ENCODE measurements around the gene M1AP.
"Not testable (repeated sequence)": the region's sequence is repeated elsewhere in the genome, so short reads cannot be mapped to it uniquely, and the experiment has no call there.

M1AP gene

DNA sequence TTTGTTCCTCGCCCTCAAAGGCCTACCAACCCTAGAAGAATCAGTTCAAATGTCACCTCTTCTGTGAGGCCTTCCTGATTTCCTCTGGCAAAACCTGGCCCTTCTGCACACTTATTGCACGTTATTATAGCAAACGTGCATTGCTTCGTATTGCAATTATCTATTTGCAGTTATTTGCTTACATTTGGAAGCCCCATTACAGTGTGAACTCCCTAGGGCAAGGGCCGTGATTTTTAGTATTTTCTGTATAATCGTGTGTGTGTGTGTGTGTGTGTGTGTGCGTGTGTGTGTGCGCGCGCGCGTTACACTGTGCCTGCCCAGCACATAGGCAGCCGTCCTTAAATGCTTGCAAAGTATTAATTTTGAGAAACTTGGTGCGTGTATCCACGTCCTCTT, 5.5 kb upstream of the M1AP start:
- no peak for DNase-seq

GRCh38 chr2:74646834-74647482, 1.2 kb downstream of the M1AP start:
- no peak for DNase-seq

DNA sequence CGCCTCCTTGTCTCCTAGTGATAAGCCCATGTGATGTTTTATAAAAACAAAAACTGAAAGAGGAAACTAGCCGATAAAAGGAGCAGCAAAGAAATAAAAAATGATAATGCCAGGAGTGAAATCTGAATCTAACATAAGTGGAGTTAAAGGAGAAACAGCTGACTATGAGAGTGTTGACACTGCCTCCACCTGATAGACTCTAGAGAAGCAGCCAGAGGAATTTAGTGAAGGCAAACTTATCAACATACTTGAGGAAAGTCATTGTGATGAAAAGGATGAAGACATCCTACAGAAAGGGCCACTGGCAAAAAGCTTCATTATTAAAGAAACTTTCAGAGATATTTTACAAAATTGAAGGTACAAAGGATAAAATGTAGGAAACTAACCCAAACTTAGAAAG, 1.9 kb downstream of the M1AP start:
- DNase-seq = no peak

DNA sequence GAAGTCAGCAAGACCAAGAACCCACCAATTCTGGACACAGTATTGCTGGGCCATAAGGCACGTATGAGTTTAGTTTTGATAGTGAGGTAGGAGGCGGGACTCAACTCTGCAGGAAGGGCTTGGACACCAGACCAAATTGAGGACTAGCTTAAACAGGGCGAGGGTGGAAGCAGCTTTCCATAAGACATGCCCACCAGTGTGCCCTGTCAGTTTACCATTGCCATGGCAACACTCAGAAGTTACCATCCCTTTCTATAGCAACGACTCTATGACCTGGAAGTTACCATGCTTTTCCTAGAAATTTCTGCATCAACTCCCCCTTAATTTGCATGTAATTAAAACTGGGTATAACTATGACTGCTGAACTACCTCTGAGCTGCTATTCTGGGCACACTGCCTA, 2.8 kb downstream of the M1AP start:
- no peak for DNase-seq

- no peak for DNase-seq
These were observed 8.6 kb downstream of the M1AP start for GRCh38 chr2:74639550-74639949.

- no peak for DNase-seq
These were observed 15.2 kb downstream of the M1AP start for GRCh38 chr2:74632939-74633312.

GRCh38 chr2:74632209-74632938, 15.8 kb downstream of the M1AP start:
- DNase-seq = no peak

- DNase-seq = not testable (repeated sequence)
These were observed 17.7 kb downstream of the M1AP start for GRCh38 chr2:74630454-74630853.

- DNase-seq = no peak
These were observed 19.5 kb downstream of the M1AP start for GRCh38 chr2:74628538-74629105.

DNA sequence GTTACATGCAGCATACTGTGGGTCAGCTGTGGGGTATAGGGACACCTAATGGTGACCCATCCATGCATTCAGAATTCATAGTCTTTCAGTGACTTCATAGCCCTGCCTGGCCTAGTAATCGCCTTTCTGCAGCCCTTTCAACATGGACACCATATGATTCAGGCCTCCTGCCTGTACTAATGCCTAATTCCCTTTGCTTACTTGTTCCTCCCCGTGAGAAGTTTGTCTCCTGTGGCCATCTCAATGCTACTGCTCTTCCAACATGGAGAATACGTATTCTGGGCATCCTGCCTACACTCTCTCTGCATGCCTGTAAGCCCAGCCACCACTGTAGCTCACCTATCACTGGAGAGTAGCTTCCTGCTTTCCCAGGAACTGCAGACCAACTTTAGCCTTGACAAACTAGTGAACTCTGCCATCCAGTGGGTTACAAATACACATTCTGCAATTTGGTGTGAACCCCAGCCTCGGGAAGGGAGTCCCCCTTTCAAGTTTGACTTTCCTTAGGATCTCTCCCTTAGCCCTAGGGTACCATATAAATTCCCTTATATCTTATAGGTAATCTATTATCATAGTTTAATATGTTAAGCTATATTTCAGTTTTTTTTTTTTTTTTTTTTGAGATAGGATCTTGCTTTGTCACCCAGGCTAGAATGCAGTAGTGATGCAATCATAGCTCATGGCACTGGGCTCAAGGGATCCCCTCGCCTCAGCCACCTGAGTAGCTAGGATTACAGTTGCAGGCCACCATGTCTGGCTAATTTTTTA, 22.3 kb downstream of the M1AP start:
- no peak for DNase-seq

GRCh38 chr2:74620671-74621070, 27.5 kb downstream of the M1AP start:
- no peak for DNase-seq

GRCh38 chr2:74619651-74620297, 28.4 kb downstream of the M1AP start:
- no peak for DNase-seq

GRCh38 chr2:74618410-74619083, 29.6 kb downstream of the M1AP start:
- no peak for DNase-seq

DNA sequence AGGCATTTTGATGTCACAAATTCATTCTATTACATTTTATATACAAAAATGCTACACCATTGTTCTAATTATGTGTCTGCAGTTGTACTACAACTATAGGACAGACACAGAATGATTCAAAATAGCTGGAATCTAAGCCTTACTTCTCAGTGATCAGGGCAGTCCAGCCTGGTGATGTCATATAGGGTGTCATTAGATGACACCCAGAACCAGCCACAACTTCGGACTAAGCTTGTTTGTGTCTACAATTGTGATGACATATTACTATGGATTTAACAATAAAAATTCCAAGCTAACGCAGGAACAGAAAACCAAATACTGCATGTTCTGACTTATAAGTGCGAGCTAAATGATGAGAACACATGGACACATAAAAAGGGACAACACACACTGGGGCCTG, 31.0 kb downstream of the M1AP start:
- no peak for DNase-seq

- no peak for DNase-seq
These were observed 41.2 kb downstream of the M1AP start for GRCh38 chr2:74606927-74607326.

- no peak for DNase-seq
These were observed 44.7 kb downstream of the M1AP start for GRCh38 chr2:74603282-74604000.

DNA sequence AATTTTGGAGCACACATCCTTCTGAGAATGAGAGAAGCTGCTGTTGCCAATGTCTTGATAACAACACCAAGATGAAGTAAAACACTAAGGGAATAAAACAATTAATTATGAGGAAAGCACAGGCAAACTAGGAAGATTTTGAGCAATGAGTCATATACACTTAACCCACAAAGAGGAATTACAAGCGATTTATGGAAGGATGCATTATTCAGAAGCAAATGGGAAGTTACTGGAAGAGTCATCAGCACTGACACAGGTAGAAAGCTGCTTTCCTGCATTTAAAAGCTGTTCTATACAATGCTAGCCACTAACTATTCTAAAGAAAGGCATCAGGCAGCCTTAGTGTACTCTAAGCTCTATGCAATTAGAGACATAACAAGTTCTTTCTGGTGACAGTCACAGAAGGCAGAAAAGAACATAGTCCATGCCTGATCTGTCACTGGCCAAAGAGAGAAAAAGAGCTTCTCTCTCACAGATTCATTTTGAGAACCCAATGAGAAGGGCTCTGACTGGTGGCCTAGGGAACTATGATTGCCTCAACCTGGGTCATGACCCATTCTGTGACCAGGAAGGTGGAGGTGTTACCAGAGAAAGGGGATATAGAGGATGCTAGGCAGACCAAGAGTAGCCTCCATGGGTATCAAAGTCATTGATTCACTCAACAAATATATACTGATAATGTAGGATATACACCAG, 45.4 kb downstream of the M1AP start:
- DNase-seq = no peak

DNA sequence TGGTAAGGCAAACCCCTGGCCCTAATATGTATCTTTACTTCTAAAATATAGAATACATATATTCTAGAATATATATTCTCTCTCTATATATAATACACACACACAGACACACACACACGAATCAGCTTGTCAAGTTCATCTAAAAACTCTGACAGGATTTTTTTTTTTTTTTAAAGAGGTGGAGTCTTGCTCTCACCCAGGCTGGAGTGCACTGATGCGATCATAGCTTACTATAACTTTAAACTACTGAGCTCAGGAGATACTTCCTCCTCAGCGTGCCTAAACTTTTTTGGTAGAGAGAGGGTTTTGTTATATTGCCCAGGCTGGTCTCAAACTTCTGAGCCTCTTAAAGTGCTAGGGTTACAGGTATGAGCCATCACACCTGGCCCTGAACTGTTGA, 48.5 kb downstream of the M1AP start:
- DNase-seq = no peak

- DNase-seq = no peak
These were observed 50.7 kb downstream of the M1AP start for GRCh38 chr2:74597410-74597809.

- no peak for DNase-seq
These were observed 51.5 kb downstream of the M1AP start for GRCh38 chr2:74596584-74596983.
